GM12865 (cell line): ENCODE results near the gene ZRANB1.

ENCODE experiments used
- DNase-seq: peaks from one replicate; pipeline ENCODE4 v3.0.0; 2010; ENCODE audit warnings: low read depth
- H3K4me3 ChIP-seq: 2 replicates; pipeline ENCODE4 v1.5.1; 2011; ENCODE audit warnings: mild to moderate bottlenecking, low read depth, low read length, control low read depth
- CTCF ChIP-seq: IDR thresholded peaks from 2 replicates; pipeline ENCODE4 v1.5.1; 2011; ENCODE audit warnings: low read length, control low read depth, low read depth, inconsistent platforms; ENCODE audit not compliant: insufficient read depth; ENCODE audit errors: missing control alignments

Gene ZRANB1

DNA sequence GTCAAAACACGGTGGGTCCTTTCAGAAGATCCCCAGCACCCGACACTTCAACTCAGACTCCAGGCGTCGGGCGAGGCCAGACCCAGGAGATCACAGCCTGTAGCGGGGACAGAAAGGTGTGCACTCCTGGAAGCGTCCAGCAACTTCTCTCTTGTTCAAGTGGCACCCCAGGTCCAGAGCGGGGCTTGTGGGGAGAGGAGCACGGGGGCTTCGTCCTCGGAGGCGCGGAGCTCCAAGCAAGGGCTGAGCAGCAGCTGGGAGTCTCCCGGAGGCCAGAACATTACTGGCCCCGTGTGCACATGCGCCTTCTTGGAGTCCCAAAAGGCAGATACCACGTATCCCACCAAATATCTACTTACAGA lies 54.9 kb downstream of the ZRANB1 start:
- DNase-seq, result no peak
- TF ChIP-seq CTCF, result no peak
- no peak overlapping the region for H3K4me3 ChIP-seq

- TF ChIP-seq CTCF, result no peak
- H3K4me3 ChIP-seq, result no peak overlapping the region
- no peak for DNase-seq
These were observed 55.4 kb downstream of the ZRANB1 start for GRCh38 chr10:124997306-124997705.

DNA sequence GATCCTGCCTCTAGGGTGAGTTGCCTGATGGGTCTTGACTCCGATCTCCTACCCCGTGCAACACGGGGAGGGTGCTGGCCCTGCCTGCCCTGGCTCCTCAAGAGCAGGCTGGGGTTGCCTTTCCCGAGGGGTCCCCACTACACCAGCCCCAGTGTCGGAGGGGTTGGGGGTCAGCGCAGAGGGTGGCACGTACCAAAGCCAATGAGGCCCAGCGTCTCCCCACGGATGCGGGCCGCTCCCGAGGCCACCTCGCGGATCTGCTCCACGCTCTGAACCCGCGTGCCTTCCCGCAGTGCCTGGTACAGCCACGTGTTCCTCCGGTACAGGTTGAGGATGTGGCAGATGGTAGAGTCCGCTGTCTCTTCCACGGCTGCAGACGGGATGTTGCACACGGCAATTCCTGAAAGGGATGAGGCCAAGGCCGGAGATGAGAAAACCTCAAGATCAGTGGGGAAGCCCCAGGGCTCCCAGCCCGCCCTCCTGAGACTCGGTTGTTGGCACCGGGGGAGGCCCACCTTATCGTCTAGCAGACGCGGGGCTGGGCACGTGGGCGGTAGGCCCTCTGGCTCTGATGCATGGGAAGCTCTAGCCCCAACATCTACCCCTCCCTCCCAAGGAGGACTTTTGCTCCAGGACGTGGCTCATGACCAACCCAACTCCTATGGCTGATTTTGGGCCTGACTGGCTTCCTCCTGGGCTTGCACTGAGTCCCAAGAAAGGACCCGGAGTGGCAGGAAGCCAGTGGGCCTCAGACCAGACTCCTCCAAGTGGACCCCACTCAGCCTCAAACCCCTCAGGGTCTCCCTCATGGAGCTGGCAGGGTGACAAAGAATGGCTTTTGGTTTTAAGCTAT lies 56.1 kb downstream of the ZRANB1 start:
- no peak for DNase-seq
- no peak for TF ChIP-seq CTCF
- H3K4me3 ChIP-seq, result no peak overlapping the region

DNA sequence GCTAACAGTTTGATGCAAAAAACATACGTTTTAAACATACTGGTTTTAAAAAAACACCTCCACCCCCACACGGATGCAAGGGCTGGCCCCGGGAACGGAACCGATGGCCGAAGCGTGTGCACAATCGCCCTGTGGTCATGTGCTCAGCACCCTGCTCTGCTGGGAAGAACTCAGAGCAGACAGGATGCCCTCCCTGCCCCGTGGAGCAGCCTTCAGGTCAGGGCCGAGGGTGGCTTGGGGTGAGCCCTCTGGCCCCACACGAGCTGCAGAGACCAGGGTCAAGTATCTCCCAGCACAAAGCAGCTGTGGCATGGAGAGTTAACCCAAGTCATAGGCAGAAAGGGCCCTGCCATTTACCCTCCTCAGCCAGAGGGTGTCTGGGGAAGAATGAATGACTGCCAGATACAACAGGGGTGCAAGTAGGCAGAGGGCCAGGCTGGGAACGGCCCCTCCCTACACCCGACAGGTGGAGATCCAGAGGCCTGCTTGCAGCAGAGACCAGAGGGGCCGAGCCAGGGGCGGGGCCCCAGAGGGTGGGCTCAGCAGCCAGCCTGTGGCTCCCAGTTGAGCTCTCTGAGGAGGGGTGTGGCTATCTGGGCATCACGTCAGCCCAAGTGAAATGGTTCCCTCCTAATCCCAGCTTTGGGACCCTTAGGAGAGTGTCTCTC lies 56.8 kb downstream of the ZRANB1 start:
- no peak overlapping the region for H3K4me3 ChIP-seq
- no peak for DNase-seq
- TF ChIP-seq CTCF, result no peak

- no peak overlapping the region for H3K4me3 ChIP-seq
- DNase-seq, result no peak
- TF ChIP-seq CTCF, result no peak
These were observed 57.8 kb downstream of the ZRANB1 start for GRCh38 chr10:124999433-125000365.

GRCh38 chr10:125000366-125001312 lies 58.7 kb downstream of the ZRANB1 start:
- DNase-seq, result no peak
- no peak overlapping the region for H3K4me3 ChIP-seq
- TF ChIP-seq CTCF, result no peak
